ENCODE measurements around the gene TNS4.

Gene TNS4

DNA sequence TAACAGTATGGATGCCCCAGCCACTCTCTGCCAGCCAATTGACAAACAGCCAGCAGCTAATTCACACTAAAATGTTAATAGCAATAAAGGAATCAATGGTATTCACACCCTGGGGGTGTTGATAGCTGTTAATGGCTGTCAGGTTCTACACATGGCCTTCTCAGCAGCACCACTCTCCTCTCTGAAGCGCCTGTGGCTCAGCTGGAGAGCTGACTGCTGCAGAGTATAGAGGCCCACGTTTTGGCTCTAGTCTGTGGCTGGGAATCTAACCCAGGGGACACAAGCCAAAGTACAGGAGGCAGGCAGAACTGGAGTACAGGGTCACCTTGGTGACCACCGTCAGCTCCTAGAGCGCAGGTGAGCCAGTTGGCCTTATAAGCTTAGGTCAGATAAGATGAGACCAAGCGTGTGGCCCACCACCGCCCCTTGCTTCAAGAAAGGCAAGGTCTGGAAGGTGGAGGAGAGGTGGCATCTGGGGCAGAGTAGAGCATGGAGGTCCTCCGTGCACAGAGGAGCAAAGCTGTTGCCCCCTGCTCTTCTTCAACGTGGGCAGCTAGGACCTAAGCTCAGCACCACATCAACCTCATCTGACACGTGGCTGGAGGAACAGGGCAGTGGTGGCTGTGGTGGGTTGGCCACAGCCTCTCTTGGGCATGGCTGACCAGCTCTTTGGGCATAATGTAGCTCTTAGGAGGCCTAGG is 38.4 kb upstream of the TNS4 start:
- Mint-ChIP-seq H3K4me1 (ENCODE audit: low read depth) (peaks cover 77% of the 10 kb centered on the region), H3K9me3 (no peaks in the 10 kb centered on the region), H3K36me3 (ENCODE audit: low read depth) (no peaks in the 10 kb centered on the region), H3K27ac (peak overlapping the region; percentile 83), H3K27me3 (ENCODE audit: low read depth) (no peaks in the 10 kb centered on the region), H3K4me3 (peak overlapping the region; percentile 81)
- DNase-seq (ENCODE audit: low spot score): no peak

DNA sequence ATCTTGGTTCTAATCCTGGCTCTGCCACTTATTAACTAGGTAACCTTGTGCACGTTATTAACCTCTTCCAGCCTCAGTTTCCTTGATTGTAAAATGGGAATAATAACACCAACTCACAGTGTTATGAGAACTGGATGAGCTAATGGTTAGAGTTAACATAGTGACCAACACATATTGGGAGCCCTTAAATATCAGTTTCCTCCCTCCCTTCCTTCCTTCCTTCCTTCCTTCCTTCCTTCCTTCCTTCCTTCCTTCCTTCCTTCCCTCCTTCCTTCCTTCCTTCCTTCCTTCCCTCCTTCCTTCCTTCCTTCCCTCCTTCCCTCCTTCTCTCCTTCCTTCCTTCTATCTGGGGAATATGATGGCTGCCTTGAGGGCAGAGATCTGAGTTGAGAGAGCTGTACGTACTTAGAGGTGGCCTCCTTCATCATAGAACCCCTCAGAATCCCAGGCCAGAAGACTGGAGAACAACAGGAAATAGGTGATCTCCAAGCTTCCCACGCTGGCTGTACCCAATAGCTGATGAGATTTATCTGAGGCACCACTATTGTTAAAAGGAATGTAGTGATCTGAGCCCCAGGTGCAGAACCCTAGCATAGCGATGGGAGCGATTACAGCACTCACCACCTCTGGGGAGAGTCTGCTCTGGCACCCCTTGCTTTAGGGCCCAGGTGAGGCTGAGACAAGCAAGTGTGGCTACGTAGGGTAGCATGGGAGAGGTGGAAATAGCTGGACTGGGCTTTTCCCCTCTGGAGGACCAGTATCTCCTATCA is 37.7 kb upstream of the TNS4 start:
- peak overlapping the region; percentile 83 for H3K27ac Mint-ChIP-seq
- H3K4me1 Mint-ChIP-seq (ENCODE audit: low read depth): peaks cover 80% of the 10 kb centered on the region
- no peaks in the 10 kb centered on the region for H3K36me3 Mint-ChIP-seq (ENCODE audit: low read depth)
- H3K4me3 Mint-ChIP-seq: no peak overlapping the region
- no peak for DNase-seq (ENCODE audit: low spot score)
- no peaks in the 10 kb centered on the region for H3K27me3 Mint-ChIP-seq (ENCODE audit: low read depth)
- H3K9me3 Mint-ChIP-seq: no peaks in the 10 kb centered on the region

DNA sequence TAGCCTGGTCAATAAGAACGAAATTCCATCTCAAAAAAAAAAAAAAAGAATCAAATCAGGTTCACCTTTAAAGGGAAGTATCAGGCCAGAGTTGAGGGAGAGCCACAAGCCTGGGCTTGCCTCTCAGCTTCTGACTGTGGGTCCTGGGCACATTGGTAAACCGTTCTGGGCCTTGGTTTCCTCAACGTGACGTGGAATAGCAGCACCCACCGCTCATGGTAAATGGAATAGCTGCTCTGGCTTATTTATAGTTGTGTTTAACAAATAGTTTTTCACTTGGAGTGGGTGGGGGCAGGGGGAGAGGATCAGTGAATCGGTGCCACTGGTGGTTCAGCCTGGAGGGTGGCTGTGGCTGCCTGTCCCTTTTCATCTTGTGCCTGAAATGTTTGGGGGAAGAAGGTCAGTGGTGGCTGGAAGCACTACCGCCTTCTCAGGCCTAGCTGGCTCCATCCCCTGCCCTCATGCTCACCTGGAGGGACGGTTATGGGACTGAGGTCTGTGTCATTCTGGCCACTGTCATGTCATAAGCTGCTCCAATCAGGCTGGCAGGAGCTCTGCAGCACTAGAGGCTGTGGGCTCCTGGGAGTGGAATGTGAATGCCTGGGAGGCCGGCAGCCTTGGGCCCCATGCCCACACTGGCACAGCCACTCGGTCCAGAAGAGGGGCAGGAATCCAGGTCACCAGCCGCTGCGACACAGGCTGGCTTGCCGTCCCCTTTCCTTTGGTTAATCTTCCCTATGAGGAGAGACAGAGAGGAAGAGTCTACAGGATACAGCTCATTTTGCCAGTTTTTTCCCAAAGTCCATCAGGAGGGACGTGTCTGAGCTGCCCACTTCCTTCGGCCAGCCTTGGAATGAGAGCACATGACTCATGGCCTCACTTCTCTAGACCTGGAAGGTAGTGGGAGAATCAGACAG is 36.9 kb upstream of the TNS4 start:
- Mint-ChIP-seq H3K36me3 (ENCODE audit: low read depth) (no peaks in the 10 kb centered on the region), H3K27me3 (ENCODE audit: low read depth) (no peaks in the 10 kb centered on the region), H3K9me3 (no peaks in the 10 kb centered on the region), H3K4me1 (ENCODE audit: low read depth) (peaks cover 88% of the 10 kb centered on the region), H3K27ac (no peak overlapping the region), H3K4me3 (no peak overlapping the region)
- no peak for DNase-seq (ENCODE audit: low spot score)

DNA sequence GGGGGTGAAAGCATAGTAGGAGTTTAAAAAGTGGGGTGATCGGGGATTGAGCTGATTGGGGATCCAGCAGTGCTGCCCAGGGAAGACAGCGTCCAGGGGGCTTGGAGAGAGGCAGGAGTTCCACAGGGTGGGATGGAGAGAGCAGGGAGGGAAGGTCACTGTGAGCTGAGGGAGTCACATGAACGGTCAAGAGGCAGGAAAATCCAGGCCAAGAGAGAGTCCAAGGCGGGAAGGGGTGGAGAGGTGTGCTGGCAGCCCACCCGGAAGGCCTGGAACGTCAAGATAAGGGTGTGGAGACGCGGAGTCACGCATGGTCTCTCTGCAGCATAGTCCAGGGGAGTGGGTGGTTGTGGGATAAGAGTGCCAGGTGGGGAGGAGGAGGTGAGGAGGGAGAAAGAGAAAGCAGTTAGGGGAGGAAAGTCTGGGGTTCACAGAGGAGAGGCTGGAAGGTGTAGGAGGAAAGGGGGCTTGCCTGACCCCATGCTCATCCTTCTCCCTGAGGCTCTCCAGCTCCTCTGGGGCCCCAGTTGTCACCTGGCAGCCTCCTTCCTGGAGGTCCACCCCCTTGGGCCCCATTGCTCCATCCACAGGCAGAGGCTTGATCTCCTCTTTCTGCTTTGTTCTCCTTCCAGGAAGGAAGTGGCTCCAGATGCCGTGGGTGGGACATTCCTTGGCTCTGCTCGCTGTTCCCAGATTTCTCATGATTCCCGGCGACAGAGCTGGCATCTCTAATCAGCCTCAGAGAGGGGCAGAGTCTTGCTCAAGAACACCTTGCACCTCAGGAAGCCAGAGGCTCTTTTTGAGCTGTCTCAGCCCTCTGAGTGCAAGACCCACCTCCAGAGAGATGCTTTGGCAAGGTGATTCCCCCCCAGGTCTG is 35.1 kb upstream of the TNS4 start:
- no peaks in the 10 kb centered on the region for H3K27me3 Mint-ChIP-seq (ENCODE audit: low read depth)
- peak overlapping the region; percentile 2 for H3K4me3 Mint-ChIP-seq
- peaks cover 88% of the 10 kb centered on the region for H3K4me1 Mint-ChIP-seq (ENCODE audit: low read depth)
- H3K9me3 Mint-ChIP-seq: no peaks in the 10 kb centered on the region
- H3K27ac Mint-ChIP-seq: peak overlapping the region; percentile 38
- H3K36me3 Mint-ChIP-seq (ENCODE audit: low read depth): peaks cover 3% of the 10 kb centered on the region
- no peak for DNase-seq (ENCODE audit: low spot score)

DNA sequence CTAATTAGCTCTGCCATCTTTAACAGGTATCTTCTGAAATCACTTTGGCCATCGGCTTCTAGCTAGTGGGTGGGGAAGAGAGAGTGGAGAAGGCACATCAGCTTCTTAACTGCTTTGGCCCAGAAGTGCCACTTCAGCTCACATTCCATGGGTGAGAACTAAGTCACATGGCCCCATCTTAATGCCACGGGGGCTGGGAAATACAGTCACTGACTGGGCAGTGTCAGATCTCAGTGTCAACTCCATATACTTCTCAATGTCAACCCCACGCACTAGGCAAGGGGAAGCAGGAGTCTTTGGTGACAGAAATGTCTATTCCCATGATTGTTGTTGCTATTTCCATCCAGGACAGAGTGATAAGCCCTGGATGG is 34.5 kb upstream of the TNS4 start:
- H3K27ac Mint-ChIP-seq: peak overlapping the region; percentile 33
- H3K4me1 Mint-ChIP-seq (ENCODE audit: low read depth): peaks cover 88% of the 10 kb centered on the region
- no peaks in the 10 kb centered on the region for H3K9me3 Mint-ChIP-seq
- H3K36me3 Mint-ChIP-seq (ENCODE audit: low read depth): peaks cover 3% of the 10 kb centered on the region
- no peak for DNase-seq (ENCODE audit: low spot score)
- H3K27me3 Mint-ChIP-seq (ENCODE audit: low read depth): no peaks in the 10 kb centered on the region
- peak overlapping the region; percentile 2 for H3K4me3 Mint-ChIP-seq

DNA sequence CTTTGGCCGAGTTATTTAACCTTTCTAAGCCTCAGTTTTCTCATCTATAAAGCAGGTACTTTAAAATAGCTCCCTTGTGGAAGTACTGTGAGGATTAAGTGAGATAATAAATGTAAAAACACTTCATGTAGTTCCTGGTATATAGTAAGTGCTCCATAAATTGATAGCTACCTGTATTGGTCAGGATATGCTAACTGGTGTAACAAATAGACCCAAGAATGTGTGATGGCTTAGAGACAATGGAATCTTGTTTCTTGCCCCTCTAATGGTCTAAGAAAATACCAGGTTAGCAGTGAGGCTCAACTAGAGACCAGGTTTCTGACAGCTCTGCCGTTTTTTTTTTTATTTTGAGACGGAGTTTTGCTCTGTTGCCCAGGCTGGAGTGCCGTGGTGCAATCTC is 34.0 kb upstream of the TNS4 start:
- Mint-ChIP-seq H3K9me3 (no peaks in the 10 kb centered on the region), H3K27me3 (ENCODE audit: low read depth) (no peaks in the 10 kb centered on the region), H3K27ac (peak overlapping the region; percentile 37), H3K36me3 (ENCODE audit: low read depth) (peaks cover 4% of the 10 kb centered on the region), H3K4me3 (no peak overlapping the region), H3K4me1 (ENCODE audit: low read depth) (peaks cover 88% of the 10 kb centered on the region)
- no peak for DNase-seq (ENCODE audit: low spot score)

DNA sequence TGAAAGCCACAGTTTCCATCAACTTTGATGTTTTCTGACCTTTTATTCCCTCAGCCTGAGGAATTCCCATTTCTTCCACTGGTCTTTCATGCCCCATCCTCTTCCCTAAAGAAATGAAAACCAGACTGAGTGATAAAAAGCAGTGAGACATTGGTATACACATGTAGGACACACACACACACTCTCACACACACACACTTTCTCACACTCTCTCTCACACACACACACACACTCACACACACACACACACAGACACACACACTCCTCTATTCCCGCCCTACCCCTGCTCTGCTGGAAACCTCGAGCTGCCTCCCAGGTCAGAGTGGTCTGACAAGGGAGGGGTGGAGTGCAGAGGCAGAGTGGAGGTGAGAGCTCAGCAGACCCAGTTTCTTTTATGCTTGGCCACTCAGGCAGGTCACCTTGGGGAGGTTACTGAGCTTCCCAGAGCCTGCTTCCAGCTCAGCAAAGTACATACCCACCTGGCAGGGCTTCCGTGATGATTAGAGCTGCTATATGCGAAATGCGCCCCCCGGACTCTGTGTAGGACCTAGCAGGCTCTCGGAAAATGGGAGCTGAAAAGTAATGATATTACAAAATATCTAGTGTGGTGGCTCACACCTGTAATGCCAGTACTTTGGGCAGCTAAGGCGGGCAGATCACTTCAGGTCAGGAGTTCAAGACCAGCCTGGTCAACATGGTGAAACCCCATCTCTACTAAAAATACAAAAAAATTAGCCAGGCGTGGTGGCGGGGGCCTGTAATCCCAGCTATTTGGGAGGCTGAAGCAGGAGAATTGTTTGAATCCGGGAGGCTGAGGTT is 33.2 kb upstream of the TNS4 start:
- peak overlapping the region; percentile 93 for H3K27ac Mint-ChIP-seq
- peak overlapping the region; percentile 75 for H3K4me3 Mint-ChIP-seq
- DNase-seq (ENCODE audit: low spot score): no peak
- H3K9me3 Mint-ChIP-seq: no peaks in the 10 kb centered on the region
- H3K27me3 Mint-ChIP-seq (ENCODE audit: low read depth): no peaks in the 10 kb centered on the region
- H3K36me3 Mint-ChIP-seq (ENCODE audit: low read depth): peaks cover 7% of the 10 kb centered on the region
- H3K4me1 Mint-ChIP-seq (ENCODE audit: low read depth): peaks cover 85% of the 10 kb centered on the region

DNA sequence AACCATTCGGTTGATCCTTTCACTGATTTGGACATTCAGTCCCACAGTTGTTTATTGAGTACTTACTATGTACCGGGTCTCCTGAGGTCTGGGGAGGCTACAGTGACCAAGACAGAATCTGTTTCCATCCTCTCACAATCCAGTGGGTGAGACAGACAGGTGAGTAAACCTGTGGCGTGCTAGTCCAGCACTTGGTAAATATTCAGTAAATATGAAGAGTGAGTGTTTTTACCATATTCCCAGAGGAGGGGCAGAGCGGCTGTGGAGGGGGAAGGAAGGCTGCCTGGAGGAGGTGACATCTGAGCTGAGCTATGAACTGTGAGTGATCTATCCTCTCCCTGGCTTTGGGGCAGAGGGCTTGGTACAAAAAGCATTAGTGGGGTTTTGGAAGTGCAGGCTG is 32.5 kb upstream of the TNS4 start:
- peaks cover 7% of the 10 kb centered on the region for H3K36me3 Mint-ChIP-seq (ENCODE audit: low read depth)
- no peaks in the 10 kb centered on the region for H3K27me3 Mint-ChIP-seq (ENCODE audit: low read depth)
- H3K4me1 Mint-ChIP-seq (ENCODE audit: low read depth): peaks cover 82% of the 10 kb centered on the region
- no peaks in the 10 kb centered on the region for H3K9me3 Mint-ChIP-seq
- no peak for DNase-seq (ENCODE audit: low spot score)
- H3K27ac Mint-ChIP-seq: peak overlapping the region; percentile 93
- H3K4me3 Mint-ChIP-seq: peak overlapping the region; percentile 75

DNA sequence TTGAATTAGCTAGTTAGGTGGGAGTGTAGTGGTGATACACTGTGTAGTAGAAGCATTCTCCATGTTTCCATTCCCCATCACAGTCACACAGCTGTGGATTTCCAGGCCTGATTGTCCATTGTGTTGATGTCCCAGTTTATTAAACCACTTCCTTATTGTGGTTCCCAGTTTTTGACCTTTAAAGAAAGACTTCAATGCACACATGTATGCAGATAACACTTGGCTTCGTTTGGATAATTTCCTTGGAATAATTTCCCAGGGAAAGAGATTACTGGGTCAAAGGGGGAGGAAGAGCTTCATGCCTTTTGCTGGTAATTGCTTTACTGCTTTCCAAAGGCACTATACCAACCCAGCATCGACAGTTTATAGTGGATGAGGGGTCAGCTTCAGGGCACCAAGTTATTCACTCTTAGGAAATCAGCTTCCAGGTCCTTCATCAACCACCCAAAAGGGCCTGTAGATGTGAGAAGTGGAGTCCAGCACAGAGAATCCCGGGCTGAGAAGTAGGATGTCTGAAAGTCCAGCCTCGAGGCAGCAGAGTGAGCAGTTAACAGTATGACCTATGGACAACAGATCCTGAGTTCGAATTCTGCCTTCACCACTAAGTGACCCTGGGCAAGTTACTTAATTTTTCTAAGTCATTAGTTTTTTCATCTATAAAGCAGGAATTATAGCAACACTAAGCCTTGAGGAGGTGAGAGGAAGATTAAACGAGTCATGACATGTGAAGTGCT is 31.3 kb upstream of the TNS4 start:
- DNase-seq (ENCODE audit: low spot score): no peak
- peak overlapping the region; percentile 75 for H3K4me3 Mint-ChIP-seq
- peaks cover 84% of the 10 kb centered on the region for H3K4me1 Mint-ChIP-seq (ENCODE audit: low read depth)
- no peaks in the 10 kb centered on the region for H3K9me3 Mint-ChIP-seq
- peak overlapping the region; percentile 93 for H3K27ac Mint-ChIP-seq
- peaks cover 9% of the 10 kb centered on the region for H3K36me3 Mint-ChIP-seq (ENCODE audit: low read depth)
- no peaks in the 10 kb centered on the region for H3K27me3 Mint-ChIP-seq (ENCODE audit: low read depth)

DNA sequence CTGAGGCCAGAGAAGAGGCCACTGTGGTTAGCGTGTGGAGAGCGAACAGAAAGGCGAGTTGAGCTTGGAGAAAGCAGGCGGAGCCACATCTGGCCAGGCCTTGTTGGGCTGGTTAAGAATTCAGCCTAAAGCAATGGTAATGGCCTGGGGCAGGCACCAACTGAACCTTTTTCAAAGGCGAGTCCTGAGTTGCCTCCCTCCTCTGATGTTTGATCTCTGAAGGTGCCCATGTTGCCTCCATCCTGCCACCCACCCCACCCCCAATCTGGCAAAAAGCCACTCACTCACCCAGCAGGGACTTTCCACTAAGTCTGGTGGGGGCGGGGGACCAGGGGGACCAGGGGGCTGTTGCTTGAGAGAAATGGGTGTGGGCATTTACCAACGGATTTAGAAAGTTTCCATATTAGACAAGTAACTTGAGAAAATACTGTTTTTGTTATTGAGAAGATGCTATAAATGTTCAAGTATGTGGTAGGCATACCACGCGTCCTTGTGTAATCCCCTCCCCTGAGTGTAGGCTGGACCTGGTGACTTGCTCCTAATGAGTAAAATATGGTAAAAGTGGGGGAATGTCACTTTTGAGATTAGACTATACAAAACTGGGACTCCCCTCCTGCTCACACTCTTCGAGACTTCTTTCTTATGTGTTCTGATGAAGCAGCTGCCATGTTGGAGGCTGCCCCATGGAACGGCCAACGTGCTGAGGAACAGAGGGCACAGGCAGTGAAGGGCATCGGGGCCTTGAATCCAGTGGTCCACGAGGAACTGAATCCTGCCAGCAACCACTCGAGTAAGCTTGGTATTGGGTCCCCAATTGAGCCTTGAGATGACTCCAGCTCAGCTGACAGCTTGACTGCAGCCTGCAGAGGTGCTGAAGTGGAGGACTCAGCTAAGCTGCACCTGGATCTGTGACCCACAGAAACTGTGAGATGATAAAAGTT is 29.9 kb upstream of the TNS4 start:
- peak overlapping the region; percentile 75 for H3K4me3 Mint-ChIP-seq
- H3K36me3 Mint-ChIP-seq (ENCODE audit: low read depth): peaks cover 18% of the 10 kb centered on the region
- no peaks in the 10 kb centered on the region for H3K27me3 Mint-ChIP-seq (ENCODE audit: low read depth)
- peaks cover 76% of the 10 kb centered on the region for H3K4me1 Mint-ChIP-seq (ENCODE audit: low read depth)
- peak; percentile 72 for DNase-seq (ENCODE audit: low spot score)
- H3K9me3 Mint-ChIP-seq: peaks cover 4% of the 10 kb centered on the region
- peak overlapping the region; percentile 93 for H3K27ac Mint-ChIP-seq

DNA sequence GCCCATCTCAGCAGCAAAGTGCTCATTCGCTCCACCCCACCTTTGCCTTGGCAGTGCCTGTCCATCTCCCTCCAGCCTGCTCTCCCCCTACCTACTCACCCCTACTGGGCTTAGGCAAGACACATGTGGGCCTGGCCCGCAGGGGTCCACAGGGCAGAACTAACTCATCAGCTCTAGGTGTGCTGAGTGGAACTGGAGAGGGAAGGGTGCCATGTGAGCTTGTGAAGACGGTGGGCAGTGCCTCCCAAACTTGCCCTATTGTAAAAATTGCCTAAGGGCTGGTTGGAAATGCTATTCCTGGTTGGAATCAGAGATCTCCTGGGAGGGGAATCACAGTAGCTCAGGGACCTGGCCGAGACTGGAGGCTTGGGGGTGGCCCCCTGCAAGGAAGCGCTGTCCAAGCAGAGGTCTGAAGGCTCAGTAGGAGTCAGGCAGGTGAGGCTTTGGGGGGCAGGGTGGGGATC is 29.1 kb upstream of the TNS4 start:
- H3K9me3 Mint-ChIP-seq: peaks cover 12% of the 10 kb centered on the region
- peaks cover 25% of the 10 kb centered on the region for H3K36me3 Mint-ChIP-seq (ENCODE audit: low read depth)
- H3K4me1 Mint-ChIP-seq (ENCODE audit: low read depth): peaks cover 71% of the 10 kb centered on the region
- peak overlapping the region; percentile 38 for H3K4me3 Mint-ChIP-seq
- H3K27ac Mint-ChIP-seq: peak overlapping the region; percentile 93
- DNase-seq (ENCODE audit: low spot score): no peak
- no peaks in the 10 kb centered on the region for H3K27me3 Mint-ChIP-seq (ENCODE audit: low read depth)

Measured in T-helper 2 cell treated with Interferon-gamma antibody and Interleukin-4, amounts not matched to agents 5 μg/mL and 100 μg/mL, for 36 hours (primary cell).